HG02938 (cell line): ENCODE measurements around the gene PABPC1L2B.
"Not testable (repeated sequence)": the region's sequence is repeated elsewhere in the genome, so short reads cannot be mapped to it uniquely, and the experiment has no call there.

Source experiments
- ATAC-seq: cut with Tn5 transposase; IDR thresholded peaks from one replicate; pipeline ENCODE4 v1.9.1; 2021; ENCODE audit warnings: mild to moderate bottlenecking, moderate library complexity; ENCODE audit not compliant: unreplicated experiment

The PABPC1L2B gene

DNA sequence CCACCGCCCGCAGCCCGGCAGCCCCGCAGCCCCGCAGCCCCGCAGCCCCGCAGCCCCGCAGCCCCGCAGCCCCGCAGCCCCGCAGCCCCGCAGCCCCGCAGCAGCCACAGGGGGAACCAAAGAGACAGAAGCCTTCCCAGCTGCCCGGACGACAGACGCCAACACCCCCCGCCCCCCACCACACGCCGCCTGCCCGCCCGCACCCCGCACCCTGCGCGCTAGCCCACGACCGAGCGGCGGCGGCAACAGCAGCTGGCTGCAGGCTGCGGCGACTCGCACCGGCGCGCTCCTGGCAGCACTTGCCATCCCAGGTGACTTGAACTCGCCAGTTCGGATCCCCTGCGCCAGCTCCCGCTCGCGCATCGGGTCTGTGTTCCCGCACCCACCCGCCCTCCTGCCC is at the start of gene PABPC1L2B:
Gene PABPC1L2B (plus strand): TSS at position 207 of the 400 bp plus-strand sequence. CDS start 704 bp downstream, outside the sequence.
- not testable (repeated sequence) for ATAC-seq

DNA sequence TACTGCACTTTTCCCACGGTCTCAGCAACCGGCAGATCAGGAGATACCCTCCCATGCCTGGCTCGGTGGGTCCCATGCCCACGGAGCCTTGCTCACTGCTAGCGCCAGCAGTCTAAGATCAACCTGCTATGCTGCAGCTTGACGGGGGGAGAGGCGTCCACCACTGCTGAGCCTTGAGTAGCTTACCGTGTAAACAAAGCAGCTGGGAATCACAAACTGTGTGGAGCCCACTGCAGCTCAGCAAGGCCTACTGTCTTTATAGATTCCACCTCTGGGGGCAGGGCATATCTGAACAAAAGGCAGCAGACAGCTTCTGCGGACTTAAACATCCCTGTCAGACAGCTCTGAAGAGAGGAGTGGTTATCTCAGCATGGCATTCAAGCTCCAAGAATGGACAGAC is 42.8 kb upstream of the PABPC1L2B start:
- ATAC-seq: not testable (repeated sequence)

DNA sequence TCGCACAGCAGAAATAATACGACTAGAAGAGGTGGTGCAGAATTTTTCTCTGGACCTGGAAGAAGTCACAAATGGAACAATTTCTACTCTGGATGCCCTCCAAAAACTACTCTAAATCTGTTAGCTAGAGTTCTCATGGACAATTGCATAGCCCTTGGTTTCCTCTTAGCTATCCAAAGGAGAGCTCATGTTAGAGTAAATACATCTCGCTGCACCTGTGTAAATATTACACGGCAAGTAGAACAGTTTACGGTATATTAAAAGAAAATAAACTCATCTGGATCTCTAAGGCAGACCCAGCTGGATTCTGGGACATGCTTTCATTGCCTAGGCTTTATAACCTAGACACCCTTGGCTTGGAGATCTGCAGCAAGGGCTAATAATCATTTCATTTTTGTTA is 30.9 kb upstream of the PABPC1L2B start:
- ATAC-seq: not testable (repeated sequence)

DNA sequence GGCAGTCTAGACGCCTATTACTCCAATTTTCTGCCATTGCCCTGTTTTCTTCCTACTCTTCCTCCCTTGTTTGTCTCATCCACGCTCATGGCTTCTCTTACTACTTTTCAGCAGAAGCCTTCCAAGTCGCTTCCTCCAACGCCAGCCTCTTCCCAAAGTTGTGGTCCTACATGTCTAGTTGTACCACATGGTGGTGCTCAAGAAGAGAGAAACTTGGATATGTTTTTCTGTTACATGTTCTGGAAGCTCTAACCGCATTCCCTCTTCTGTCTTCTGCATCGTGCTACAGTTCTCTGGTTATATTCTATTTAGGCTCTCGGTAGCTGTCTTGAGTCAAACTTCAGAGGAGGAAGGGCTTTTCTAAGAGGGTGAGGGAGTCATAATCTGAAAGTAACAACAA is 27.9 kb upstream of the PABPC1L2B start:
- ATAC-seq: not testable (repeated sequence)

DNA sequence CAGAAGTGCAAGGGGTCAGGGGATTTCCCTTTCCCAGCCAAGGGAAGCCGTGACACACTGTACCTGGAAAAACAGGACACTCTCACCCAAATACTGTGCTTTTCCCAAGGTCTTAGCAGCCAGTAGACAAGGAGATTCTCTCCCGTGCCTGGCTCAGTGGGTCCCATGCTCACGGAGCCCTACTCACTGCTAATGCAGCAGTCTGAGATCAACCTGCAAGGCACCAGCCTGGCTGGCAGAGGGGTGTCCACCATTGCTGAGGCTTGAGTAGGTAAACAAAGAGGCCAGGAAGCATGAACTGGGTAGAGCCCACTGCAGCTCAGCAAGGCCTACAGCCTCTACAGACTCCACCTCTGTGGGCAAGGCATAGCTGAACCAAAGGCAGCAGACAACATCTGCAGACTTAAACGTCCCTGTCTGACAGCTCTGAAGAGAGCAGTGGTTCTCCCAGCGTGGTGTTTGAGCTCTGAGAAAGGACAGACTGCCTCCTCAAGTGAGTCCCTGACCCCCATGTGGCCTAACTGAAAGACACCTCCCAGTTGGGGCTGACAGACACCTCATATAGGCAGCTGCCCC is 21.8 kb upstream of the PABPC1L2B start:
- ATAC-seq: not testable (repeated sequence)

DNA sequence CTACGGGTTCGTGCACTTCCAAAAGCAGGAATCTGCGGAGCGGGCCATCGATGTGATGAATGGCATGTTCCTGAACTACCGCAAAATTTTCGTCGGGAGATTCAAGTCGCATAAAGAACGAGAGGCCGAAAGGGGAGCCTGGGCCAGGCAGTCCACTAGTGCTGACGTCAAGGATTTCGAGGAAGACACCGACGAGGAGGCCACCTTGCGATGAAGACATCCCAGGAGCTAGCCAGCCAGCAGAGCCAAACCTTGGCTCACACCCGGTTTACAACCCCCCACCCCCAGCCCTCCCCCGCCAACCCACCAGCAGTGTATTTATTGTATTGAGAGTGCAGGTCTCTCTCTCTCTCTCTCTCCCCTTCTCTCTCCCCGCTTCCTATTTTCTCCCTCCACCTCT is 1.3 kb downstream of the PABPC1L2B start:
- not testable (repeated sequence) for ATAC-seq

DNA sequence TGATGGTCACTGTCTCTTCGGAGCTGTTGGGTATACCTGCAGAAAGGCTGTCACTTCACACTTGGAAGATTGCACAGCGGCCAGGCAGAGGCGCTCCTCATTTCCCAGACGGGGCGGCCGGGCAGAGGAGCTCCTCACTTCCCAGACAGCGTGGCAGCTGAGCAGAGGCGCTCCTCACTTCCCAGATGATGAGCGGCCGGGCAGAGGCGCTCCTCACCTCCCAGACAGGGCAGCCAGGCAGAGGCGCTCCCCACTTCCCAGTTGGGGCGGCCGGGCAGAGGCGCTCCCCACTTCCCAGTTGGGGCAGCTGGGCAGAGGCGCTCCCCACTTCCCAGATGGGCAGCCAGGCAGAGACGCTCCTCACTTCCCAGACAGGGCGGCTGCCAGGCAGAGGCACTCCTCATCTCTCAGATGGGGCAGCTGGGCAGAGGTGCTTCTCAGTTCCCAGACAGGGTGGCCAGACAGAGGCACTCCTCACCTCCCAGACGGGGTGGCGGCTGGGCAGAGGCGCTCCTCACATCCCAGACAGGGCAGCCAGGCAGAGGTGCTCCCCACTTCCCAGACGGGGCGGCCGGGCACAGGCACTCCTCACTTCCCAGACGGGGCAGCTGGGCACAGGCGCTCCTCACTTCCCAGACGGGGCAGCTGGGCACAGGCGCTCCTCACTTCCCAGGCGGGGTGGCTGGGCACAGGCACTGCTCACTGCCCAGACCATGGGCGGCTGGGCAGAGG is 18.8 kb downstream of the PABPC1L2B start:
- no peak for ATAC-seq

DNA sequence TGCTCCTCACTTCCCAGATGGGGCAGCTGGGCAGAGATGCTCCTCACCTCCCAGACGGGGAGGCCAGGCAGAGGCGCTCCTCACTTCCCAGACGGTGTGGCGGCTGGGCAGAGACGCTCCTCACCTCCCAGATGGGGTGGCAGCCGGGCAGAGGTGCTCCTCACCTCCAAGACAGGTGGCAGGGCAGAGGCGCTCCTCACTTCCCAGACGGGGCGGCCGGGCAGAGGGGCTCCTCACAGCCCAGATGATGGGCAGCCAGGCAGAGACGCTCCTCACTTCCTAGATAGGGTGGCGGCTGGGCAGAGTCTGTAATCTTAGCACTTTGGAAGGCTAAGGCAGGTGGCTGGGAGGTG is 19.3 kb downstream of the PABPC1L2B start:
- ATAC-seq: not testable (repeated sequence)

DNA sequence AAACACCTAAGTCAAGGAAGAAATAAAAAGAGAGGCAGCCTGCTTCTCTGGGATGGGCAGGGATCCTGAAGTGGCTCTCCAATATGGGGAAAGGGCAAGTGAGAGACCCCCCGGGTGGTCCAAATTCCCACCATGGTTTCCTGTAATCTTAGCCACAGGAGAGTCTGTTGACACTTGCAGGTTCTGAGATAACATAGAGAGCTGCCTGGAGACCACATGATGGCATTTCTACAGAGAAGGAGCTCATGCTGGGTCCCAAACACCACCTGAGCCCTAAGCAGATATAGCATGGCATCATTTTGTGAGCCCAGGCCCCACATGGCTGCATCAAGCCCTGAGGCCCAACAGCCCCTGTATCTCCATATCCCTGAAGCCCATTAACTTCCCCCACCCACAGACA is 26.1 kb downstream of the PABPC1L2B start:
- ATAC-seq: no peak
